Mucosa of descending colon (tissue), 3 donors: ENCODE data around the gene RPL18. TPM values are rescaled to one million over a fixed set of nuclear protein-coding genes. Genes with fewer than 3 reads are reported as not detected.

Experiments
- ATAC-seq: fragments of 200-7000 bp; cut with Tn5 transposase; one replicate; pipeline ENCODE4 v1.9.1; 2020; ENCODE audit warnings: mild to moderate bottlenecking, moderate library complexity
- DNase-seq, 3 donors: peaks; one replicate each; pipeline ENCODE4 v3.0.0-alpha.2; 2020
- H3K36me3 ChIP-seq: fragments of 200-600 bp; one replicate; pipeline ENCODE4 v1.8.0; 2021; ENCODE audit warnings: low read depth, mild to moderate bottlenecking
- H3K4me1 ChIP-seq: fragments of 200-600 bp; one replicate; pipeline ENCODE4 v1.8.0; 2021; ENCODE audit warnings: low read depth, mild to moderate bottlenecking
- H3K4me3 ChIP-seq: fragments of 200-600 bp; one replicate; pipeline ENCODE4 v1.8.0; 2021; ENCODE audit warnings: mild to moderate bottlenecking
- H3K9me3 ChIP-seq: fragments of 200-600 bp; one replicate; pipeline ENCODE4 v1.8.0; 2021; ENCODE audit warnings: mild to moderate bottlenecking
- intact Hi-C, 2 donors: fragments of 100-400 bp; cut with DNase I in 1 of 2; cut with micrococcal nuclease in 1 of 2; formaldehyde crosslinking; loops; one replicate each; pipeline versions ENCODE4 v1.11.0 to v1.11.1; 2022; cut with DNase I, micrococcal nuclease
- long read RNA-seq, 2 donors: library from polyadenylated mRNA; unstranded; transcript quantifications; one replicate each; pipeline ENCODE4 v2.0.0, GENCODE V29; 2019 to 2021
- total RNA-seq, 3 donors: library from RNA; stranded (reverse); fragmentation: NEBNext Ultra II Directional in 2 of 3; extraction: Animal tissue kit (Norgen Biotek cat#: 25700) in 2 of 3; gene quantifications; one replicate each; pipeline versions ENCODE4 v1.2.1 to v1.2.4, GENCODE V29; 2021 to 2023
- TF ChIP-seq, protein P1 (sequence below): fragments of 200-600 bp; IDR thresholded peaks from one replicate; pipeline ENCODE4 v1.8.0; 2022; ENCODE audit warnings: antibody characterized with exemption, mild to moderate bottlenecking
- donor health status: DM: no; HTN: no; CAD: no; lungs with moderate emphysema.
- donor health status: DM: no; HTN: no; CAD: no.
- donor health status: DM: no; HTN: yes; CAD: no.

RPL18 gene
- total RNA-seq, result 1,000 to 10,000 TPM in 2 of 3 donors, 100 to 1,000 TPM in 1; 999 to 1,336 (median 1,270) TPM
- long read RNA-seq, donor 1, transcript RPL18-201 (6 exons, 612 nt), result minor isoform, 11 of 230 reads
- long read RNA-seq, donor 1, transcript RPL18-208 (7 exons, 1,004 nt), result major isoform, 207 of 230 reads
- long read RNA-seq, donor 1, partial matches to known transcripts, result 9 of 230 reads
- long read RNA-seq, donor 1, other reads (novel, unspliced or antisense), result 1 of 230 reads
- long read RNA-seq, donor 2, transcript RPL18-208 (7 exons, 1,004 nt), result major isoform, 257 of 294 reads
- long read RNA-seq, donor 2, transcript RPL18-201 (6 exons, 612 nt), result minor isoform, 30 of 294 reads
- long read RNA-seq, donor 2, partial matches to known transcripts, result 2 of 294 reads
- long read RNA-seq, donor 2, other reads (novel, unspliced or antisense), result 3 of 294 reads

DNA sequence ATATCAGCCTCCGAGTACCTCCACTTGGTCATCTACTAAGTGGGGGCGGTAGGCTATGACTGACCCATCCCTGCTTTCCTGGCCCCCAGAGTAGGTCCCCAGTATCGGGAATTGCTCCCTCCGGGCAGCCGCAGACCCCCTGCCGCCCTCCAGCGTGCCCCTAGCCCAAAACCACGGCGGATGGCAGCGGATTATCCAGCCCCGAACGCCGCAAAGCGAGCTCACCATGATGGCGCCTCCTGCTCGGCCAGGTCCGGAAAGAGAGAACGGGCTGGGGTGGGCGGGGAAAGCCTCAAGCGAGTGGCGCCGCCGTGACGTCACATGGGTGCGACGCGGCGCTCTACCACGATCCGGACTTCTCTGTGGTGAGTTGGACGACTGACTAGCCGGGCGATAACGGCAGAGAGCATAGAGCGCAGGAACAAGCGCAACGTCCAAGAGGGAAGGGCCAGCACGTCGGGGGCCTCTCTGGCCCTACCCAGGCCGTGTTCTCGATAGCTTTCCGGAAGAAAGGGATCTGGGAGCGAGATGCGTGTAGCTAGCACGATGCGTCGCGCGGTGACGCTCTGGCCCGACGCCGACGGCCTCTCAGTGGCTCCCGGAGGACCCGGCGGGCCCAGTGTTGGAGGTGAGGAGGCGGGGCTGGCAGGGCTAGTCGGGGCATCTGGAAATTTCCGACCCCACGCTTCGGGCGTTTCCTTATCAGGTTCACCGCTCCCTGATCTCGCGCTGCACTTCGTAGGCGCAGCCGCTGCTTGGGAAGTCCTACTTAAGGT, at the start of gene RPL18, which contains the start of gene SPHK2:
Gene RPL18, minus strand, starts transcription at position 263 of the 776 bp plus-strand sequence. Its CDS starts 35 bp downstream, at position 228.
Gene SPHK2, plus strand, starts transcription at position 591 of the 776 bp plus-strand sequence. CDS start 1,009 bp downstream, outside the sequence.
- ATAC-seq (peak; percentile 74), DNase-seq (peak; percentile 96 to 99 (median 97))
- no peaks in the 10 kb centered on the region for H3K9me3 ChIP-seq
- peaks cover 3% of the 10 kb centered on the region for H3K36me3 ChIP-seq
- TF ChIP-seq, protein P1, sequence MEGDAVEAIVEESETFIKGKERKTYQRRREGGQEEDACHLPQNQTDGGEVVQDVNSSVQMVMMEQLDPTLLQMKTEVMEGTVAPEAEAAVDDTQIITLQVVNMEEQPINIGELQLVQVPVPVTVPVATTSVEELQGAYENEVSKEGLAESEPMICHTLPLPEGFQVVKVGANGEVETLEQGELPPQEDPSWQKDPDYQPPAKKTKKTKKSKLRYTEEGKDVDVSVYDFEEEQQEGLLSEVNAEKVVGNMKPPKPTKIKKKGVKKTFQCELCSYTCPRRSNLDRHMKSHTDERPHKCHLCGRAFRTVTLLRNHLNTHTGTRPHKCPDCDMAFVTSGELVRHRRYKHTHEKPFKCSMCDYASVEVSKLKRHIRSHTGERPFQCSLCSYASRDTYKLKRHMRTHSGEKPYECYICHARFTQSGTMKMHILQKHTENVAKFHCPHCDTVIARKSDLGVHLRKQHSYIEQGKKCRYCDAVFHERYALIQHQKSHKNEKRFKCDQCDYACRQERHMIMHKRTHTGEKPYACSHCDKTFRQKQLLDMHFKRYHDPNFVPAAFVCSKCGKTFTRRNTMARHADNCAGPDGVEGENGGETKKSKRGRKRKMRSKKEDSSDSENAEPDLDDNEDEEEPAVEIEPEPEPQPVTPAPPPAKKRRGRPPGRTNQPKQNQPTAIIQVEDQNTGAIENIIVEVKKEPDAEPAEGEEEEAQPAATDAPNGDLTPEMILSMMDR, result peak; percentile 7
- intact Hi-C loops, result no loop called here
- H3K4me1 ChIP-seq, result peaks cover 44% of the 10 kb centered on the region
- peak within 1 kb of the TSS; percentile 86 for H3K4me3 ChIP-seq

DNA sequence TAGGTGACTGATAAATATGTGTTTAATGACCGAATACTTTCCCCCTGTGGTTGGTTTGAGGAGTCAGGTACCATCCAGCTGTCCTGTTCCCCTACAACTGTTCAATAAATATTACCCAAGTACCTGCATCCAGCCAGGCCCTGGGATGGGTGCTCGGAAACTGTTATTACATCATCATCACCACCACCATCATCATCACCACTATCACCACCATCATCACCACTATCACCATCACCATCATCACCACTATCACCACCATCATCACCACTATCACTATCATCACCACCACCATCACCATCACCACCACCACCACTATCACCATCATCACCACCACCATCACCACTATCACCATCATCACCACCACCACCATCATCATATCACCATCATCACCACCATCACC, 49.8 kb upstream of the RPL18 start:
- no peak overlapping the region for H3K4me3 ChIP-seq
- no peaks in the 10 kb centered on the region for H3K9me3 ChIP-seq
- ATAC-seq, result no peak
- intact Hi-C loops, result no loop called here
- TF ChIP-seq, protein P1, result no peak
- H3K36me3 ChIP-seq, result no peaks in the 10 kb centered on the region
- DNase-seq, result no peak
- H3K4me1 ChIP-seq, result no peaks in the 10 kb centered on the region

DNA sequence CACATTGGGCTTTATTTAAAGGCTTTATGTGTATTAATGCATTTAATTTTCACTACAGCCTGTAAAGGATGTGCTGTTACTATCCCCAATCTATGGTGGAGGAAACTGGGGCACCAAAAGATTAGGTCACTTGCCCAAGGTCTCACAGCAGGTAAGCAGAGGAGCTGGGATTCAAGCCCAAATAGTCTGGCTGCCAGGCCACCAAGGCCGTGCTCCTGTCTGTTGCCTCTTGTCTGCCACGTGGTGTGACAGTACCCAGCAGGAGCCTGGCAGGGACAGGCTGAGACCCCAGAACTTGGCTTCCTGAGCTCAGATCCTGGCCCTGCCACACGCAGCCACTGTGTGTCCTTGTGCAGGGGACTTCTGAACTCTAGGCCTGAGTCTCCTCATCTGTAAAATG, 49.4 kb upstream of the RPL18 start:
- intact Hi-C loops, result no loop called here
- Histone ChIP-seq H3K4me3 (no peak overlapping the region), H3K9me3 (no peaks in the 10 kb centered on the region), H3K36me3 (no peaks in the 10 kb centered on the region), H3K4me1 (no peaks in the 10 kb centered on the region)
- DNase-seq, result no peak
- no peak for ATAC-seq
- TF ChIP-seq, protein P1, result no peak

DNA sequence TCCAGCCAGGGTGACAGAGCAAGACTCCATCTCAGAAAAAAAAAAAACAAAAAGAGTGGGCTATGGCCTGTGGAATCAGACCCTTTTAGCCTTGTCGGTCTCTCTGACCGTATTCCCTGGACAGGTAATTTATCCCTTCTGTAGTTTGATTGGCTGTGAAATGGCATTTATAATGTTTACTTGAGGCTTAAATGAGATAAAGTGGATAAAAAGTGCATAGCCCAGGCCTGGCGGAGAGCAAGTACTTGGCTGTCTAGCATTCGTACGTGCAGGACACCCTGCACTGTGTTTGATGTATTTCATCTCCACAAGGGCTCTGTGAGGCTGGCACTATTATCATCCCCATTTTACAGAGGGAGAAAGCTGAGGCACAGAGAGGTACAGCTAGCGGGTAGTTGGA, 46.8 kb upstream of the RPL18 start:
- no peaks in the 10 kb centered on the region for H3K9me3 ChIP-seq
- ATAC-seq (no peak), DNase-seq (no peak)
- intact Hi-C loops, result no loop called here
- TF ChIP-seq, protein P1, result no peak
- no peaks in the 10 kb centered on the region for H3K36me3 ChIP-seq
- H3K4me1 ChIP-seq, result no peaks in the 10 kb centered on the region
- H3K4me3 ChIP-seq, result no peak overlapping the region

DNA sequence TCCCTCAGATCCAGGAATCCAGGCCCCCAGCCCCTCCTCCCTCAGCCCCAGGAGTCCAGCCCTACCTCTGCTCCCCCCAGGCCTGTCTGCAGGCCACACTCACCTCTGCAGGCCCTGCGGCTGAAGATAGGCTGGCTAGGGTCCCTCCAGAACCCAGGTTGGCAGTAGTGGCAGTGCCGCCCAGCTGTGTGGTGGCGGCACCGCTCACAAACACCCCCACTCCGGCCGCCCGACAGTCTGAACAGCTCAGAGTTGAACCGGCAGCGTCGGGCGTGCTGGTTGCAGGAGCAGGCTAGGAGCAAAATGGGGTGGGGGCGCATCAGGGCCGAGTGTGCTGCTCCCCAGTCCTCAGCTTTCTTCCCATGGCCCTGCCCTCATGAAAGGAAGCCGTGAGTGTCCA, 45.5 kb upstream of the RPL18 start:
- ATAC-seq, result no peak
- H3K36me3 ChIP-seq, result no peaks in the 10 kb centered on the region
- TF ChIP-seq, protein P1, result no peak
- H3K4me3 ChIP-seq, result no peak overlapping the region
- H3K9me3 ChIP-seq, result no peaks in the 10 kb centered on the region
- no peaks in the 10 kb centered on the region for H3K4me1 ChIP-seq
- DNase-seq, result no peak
- intact Hi-C loops, result no loop called here
